ENCODE measurements around the gene PDGFA. TPM values are rescaled to one million over a fixed set of nuclear protein-coding genes. Genes with fewer than 3 reads are reported as not detected.

The PDGFA gene
- total RNA-seq, 1 donor from 2014 or later, result 9.8 TPM

- H3K4me1 Mint-ChIP-seq, result peaks cover 6% of the 10 kb centered on the region
- H3K4me3 ChIP-seq, result no peak overlapping the region
- peaks cover under 1% of the 10 kb centered on the region for H4K20me1 ChIP-seq (ENCODE audit: low read depth)
- TF ChIP-seq EZH2phosphoT487 (IDR thresholded peaks at IDR 0.05) (no peak), CTCF (IDR thresholded peaks at IDR 0.05) (no peak), EZH2 (IDR thresholded peaks at IDR 0.05) (no peak)
- no peaks in the 10 kb centered on the region for H3K9me3 Mint-ChIP-seq
- no peak overlapping the region for H2AFZ ChIP-seq (replicated peaks)
- no peak overlapping the region for H3K9ac ChIP-seq
- H3K36me3 Mint-ChIP-seq, result no peaks in the 10 kb centered on the region
- H3K4me2 ChIP-seq, result no peak overlapping the region
- no peak for DNase-seq (ENCODE audit: low spot score)
- H3K36me3 ChIP-seq, result no peaks in the 10 kb centered on the region
- H3K27me3 ChIP-seq, result no peaks in the 10 kb centered on the region
- H3K27ac Mint-ChIP-seq, result no peak overlapping the region
- peaks cover 17% of the 10 kb centered on the region for H3K27me3 Mint-ChIP-seq (ENCODE audit: insufficient read depth, low read depth)
- H3K27ac ChIP-seq, result no peak overlapping the region
- H3K79me2 ChIP-seq (ENCODE audit: low read depth), result no peaks in the 10 kb centered on the region
- peaks cover 9% of the 10 kb centered on the region for H3F3A ChIP-seq (ENCODE audit: low read depth)
- H3K4me3 Mint-ChIP-seq, result no peak overlapping the region
- no peaks in the 10 kb centered on the region for H3K9me3 ChIP-seq (ENCODE audit: low read depth)
- peaks cover 10% of the 10 kb centered on the region for H3K4me1 ChIP-seq
Measured at GRCh38 chr7:509426-510130, 10.1 kb downstream of the PDGFA start.

- TF ChIP-seq EZH2 (IDR thresholded peaks at IDR 0.05), result no peak
- no peak for TF ChIP-seq EZH2phosphoT487 (IDR thresholded peaks at IDR 0.05)
- DNase-seq (ENCODE audit: low spot score), result no peak
- no peak overlapping the region for H3K27ac Mint-ChIP-seq
- H3K79me2 ChIP-seq (ENCODE audit: low read depth), result no peaks in the 10 kb centered on the region
- peaks cover 8% of the 10 kb centered on the region for H3K27me3 Mint-ChIP-seq (ENCODE audit: insufficient read depth, low read depth)
- peaks cover under 1% of the 10 kb centered on the region for H3K4me1 ChIP-seq
- H3K4me3 Mint-ChIP-seq, result no peak overlapping the region
- no peaks in the 10 kb centered on the region for H3K36me3 ChIP-seq
- no peak overlapping the region for H3K9ac ChIP-seq
- H3K4me1 Mint-ChIP-seq, result peaks cover 6% of the 10 kb centered on the region
- H3K4me3 ChIP-seq, result no peak overlapping the region
- H3K4me2 ChIP-seq, result no peak overlapping the region
- H3K27me3 ChIP-seq, result no peaks in the 10 kb centered on the region
- no peaks in the 10 kb centered on the region for H3K36me3 Mint-ChIP-seq
- H3F3A ChIP-seq (ENCODE audit: low read depth), result no peaks in the 10 kb centered on the region
- no peak overlapping the region for H3K27ac ChIP-seq
- no peaks in the 10 kb centered on the region for H4K20me1 ChIP-seq (ENCODE audit: low read depth)
- no peaks in the 10 kb centered on the region for H3K9me3 ChIP-seq (ENCODE audit: low read depth)
- no peak overlapping the region for H2AFZ ChIP-seq (replicated peaks)
- no peaks in the 10 kb centered on the region for H3K9me3 Mint-ChIP-seq
Measured at GRCh38 chr7:508461-509170, 11.0 kb downstream of the PDGFA start.

- no peak overlapping the region for H3K9ac ChIP-seq
- Mint-ChIP-seq H3K4me1 (peaks cover 8% of the 10 kb centered on the region), H3K9me3 (no peaks in the 10 kb centered on the region), H3K27ac (no peak overlapping the region), H3K4me3 (no peak overlapping the region), H3K36me3 (no peaks in the 10 kb centered on the region), H3K27me3 (ENCODE audit: insufficient read depth, low read depth) (peaks cover 6% of the 10 kb centered on the region)
- H3F3A ChIP-seq (ENCODE audit: low read depth), result no peaks in the 10 kb centered on the region
- no peaks in the 10 kb centered on the region for H4K20me1 ChIP-seq (ENCODE audit: low read depth)
- no peaks in the 10 kb centered on the region for H3K9me3 ChIP-seq (ENCODE audit: low read depth)
- no peak overlapping the region for H3K4me3 ChIP-seq
- H3K27me3 ChIP-seq, result no peaks in the 10 kb centered on the region
- TF ChIP-seq EZH2 (IDR thresholded peaks at IDR 0.05), result no peak
- TF ChIP-seq CTCF (IDR thresholded peaks at IDR 0.05), result no peak
- TF ChIP-seq EZH2phosphoT487 (IDR thresholded peaks at IDR 0.05), result no peak
- H3K36me3 ChIP-seq, result no peaks in the 10 kb centered on the region
- no peak for DNase-seq (ENCODE audit: low spot score)
- H3K4me1 ChIP-seq, result no peaks in the 10 kb centered on the region
- no peak overlapping the region for H3K4me2 ChIP-seq
- no peak overlapping the region for H3K27ac ChIP-seq
- no peak overlapping the region for H2AFZ ChIP-seq (replicated peaks)
- no peaks in the 10 kb centered on the region for H3K79me2 ChIP-seq (ENCODE audit: low read depth)
Measured at GRCh38 chr7:507623-508300, 11.9 kb downstream of the PDGFA start.
